ENCODE results near the gene SYNGR1.

Gene SYNGR1

GRCh38 chr22:39368461-39368911 lies 18.7 kb downstream of the SYNGR1 start:
- DNase-seq = no peak
- H3K27ac ChIP-seq = no peak overlapping the region
- H3K9me3 ChIP-seq (ENCODE audit: severe bottlenecking) = peaks cover 3% of the 10 kb centered on the region
- H3K4me3 ChIP-seq (ENCODE audit: low read depth, low read length) = no peak overlapping the region
- H3K27me3 ChIP-seq (ENCODE audit: insufficient read depth, low read depth, severe bottlenecking) = no peaks in the 10 kb centered on the region
- no peak for TF ChIP-seq CTCF (IDR thresholded peaks at IDR 0.05; ENCODE audit: low read depth, low read length)
- peaks cover 15% of the 10 kb centered on the region for H3K36me3 ChIP-seq

DNA sequence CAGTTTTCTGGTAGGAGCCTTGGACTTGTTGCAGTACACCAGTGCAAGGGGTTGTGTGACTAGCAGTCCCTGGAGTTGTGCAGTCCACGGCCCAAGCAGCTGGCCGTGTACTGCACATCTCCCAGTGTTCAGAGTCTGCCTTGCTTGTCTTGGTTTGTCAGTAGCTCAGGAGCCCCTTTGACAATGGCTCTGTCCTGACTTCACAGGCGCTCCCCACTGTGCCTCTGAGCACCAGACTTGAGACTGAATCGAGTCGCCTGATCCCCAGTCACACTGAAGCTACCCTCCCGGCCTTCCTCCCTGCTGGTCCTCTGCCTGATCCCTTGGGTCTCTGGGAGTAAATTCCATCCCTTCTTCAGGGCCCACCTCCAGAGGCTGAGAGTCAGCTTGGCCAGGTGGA lies 19.4 kb downstream of the SYNGR1 start:
- no peak for TF ChIP-seq CTCF (IDR thresholded peaks at IDR 0.05; ENCODE audit: low read depth, low read length)
- DNase-seq = no peak
- Histone ChIP-seq H3K27me3 (ENCODE audit: insufficient read depth, low read depth, severe bottlenecking) (no peaks in the 10 kb centered on the region), H3K27ac (no peak overlapping the region), H3K4me3 (ENCODE audit: low read depth, low read length) (no peak overlapping the region), H3K9me3 (ENCODE audit: severe bottlenecking) (peaks cover 3% of the 10 kb centered on the region), H3K36me3 (peaks cover 15% of the 10 kb centered on the region)

DNA sequence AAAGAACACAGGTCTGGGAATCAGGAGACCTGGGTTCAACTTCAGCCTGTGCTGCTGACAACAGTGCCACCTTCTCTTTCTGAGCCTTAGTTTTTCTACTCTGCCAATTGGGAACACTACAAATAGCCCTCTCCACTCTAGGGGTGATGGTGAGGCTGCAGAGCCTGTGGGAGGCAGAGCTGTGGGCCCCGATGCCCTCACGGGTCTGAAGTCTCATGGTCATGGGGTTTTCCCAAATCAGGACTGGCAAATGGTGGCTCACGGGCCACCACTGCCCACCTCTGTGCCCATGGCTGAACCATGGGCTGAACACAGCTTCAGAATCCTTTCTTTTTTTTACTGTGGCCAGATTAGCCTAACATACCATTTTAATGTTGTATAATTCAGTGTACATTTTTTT lies 19.8 kb downstream of the SYNGR1 start:
- H3K27ac ChIP-seq = no peak overlapping the region
- H3K27me3 ChIP-seq (ENCODE audit: insufficient read depth, low read depth, severe bottlenecking) = no peaks in the 10 kb centered on the region
- no peak for TF ChIP-seq CTCF (IDR thresholded peaks at IDR 0.05; ENCODE audit: low read depth, low read length)
- peaks cover 19% of the 10 kb centered on the region for H3K36me3 ChIP-seq
- H3K9me3 ChIP-seq (ENCODE audit: severe bottlenecking) = peaks cover 3% of the 10 kb centered on the region
- no peak overlapping the region for H3K4me3 ChIP-seq (ENCODE audit: low read depth, low read length)
- no peak for DNase-seq

GRCh38 chr22:39371732-39372131 lies 21.9 kb downstream of the SYNGR1 start:
- H3K27me3 ChIP-seq (ENCODE audit: insufficient read depth, low read depth, severe bottlenecking) = no peaks in the 10 kb centered on the region
- no peak overlapping the region for H3K4me3 ChIP-seq (ENCODE audit: low read depth, low read length)
- H3K36me3 ChIP-seq = peaks cover 24% of the 10 kb centered on the region
- H3K27ac ChIP-seq = no peak overlapping the region
- H3K9me3 ChIP-seq (ENCODE audit: severe bottlenecking) = peaks cover 3% of the 10 kb centered on the region
- no peak for TF ChIP-seq CTCF (IDR thresholded peaks at IDR 0.05; ENCODE audit: low read depth, low read length)
- DNase-seq = no peak

- H3K4me3 ChIP-seq (ENCODE audit: low read depth, low read length) = no peak overlapping the region
- H3K9me3 ChIP-seq (ENCODE audit: severe bottlenecking) = peaks cover 3% of the 10 kb centered on the region
- peak; percentile 41; the same call in 1 of the 2 replicates for TF ChIP-seq CTCF (IDR thresholded peaks at IDR 0.05; ENCODE audit: low read depth, low read length)
- H3K27ac ChIP-seq = no peak overlapping the region
- DNase-seq = no peak
- H3K36me3 ChIP-seq = peaks cover 28% of the 10 kb centered on the region
- H3K27me3 ChIP-seq (ENCODE audit: insufficient read depth, low read depth, severe bottlenecking) = no peaks in the 10 kb centered on the region
Measured at GRCh38 chr22:39374191-39374590, 24.4 kb downstream of the SYNGR1 start.

DNA sequence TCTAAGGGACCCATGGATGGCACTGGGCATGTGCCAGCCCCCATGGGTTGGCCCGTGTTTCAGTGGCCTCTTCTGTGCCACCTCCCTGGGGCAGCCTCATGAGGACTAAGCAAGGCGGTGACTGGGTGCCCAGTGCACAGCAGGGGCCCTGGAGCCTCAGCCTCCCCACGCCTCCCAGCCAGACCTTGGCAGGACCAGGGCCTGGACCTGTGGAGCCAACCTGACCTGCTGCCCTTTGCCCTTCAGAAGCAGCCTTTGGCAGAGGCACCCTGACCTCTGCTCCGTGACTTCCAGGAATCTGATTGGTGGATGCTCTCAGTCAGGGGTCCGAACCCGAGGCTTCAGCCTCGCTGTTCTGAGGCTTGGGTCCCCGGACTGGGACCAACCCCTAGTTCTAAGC lies 25.0 kb downstream of the SYNGR1 start:
- Histone ChIP-seq H3K4me3 (ENCODE audit: low read depth, low read length) (no peak overlapping the region), H3K27me3 (ENCODE audit: insufficient read depth, low read depth, severe bottlenecking) (no peaks in the 10 kb centered on the region), H3K36me3 (peaks cover 29% of the 10 kb centered on the region), H3K27ac (no peak overlapping the region), H3K9me3 (ENCODE audit: severe bottlenecking) (peaks cover 3% of the 10 kb centered on the region)
- no peak for DNase-seq
- no peak for TF ChIP-seq CTCF (IDR thresholded peaks at IDR 0.05; ENCODE audit: low read depth, low read length)

Measured in WERI-Rb-1 (cell line).